Keratinocyte (primary cell): ENCODE data around the gene SEC14L1. TPM values are rescaled to one million over a fixed set of nuclear protein-coding genes. Genes with fewer than 3 reads are reported as not detected.

ENCODE experiments used
- DNase-seq: peaks from one replicate; pipeline ENCODE4 v3.0.0-alpha.2; 2011; ENCODE audit warnings: low read depth, missing footprints, low spot score
- FAIRE-seq: peaks from 2 replicates; lab custom pipeline; 2011; peaks lifted over from hg19 to GRCh38; lab: Jason Lieb, UNC
- H2AFZ ChIP-seq: 2 replicates; pipeline ENCODE4 v1.6.0; 2012; ENCODE audit warnings: low read length, control low read depth, inconsistent platforms; ENCODE audit not compliant: control insufficient read depth
- H3K27ac ChIP-seq: 2 replicates; pipeline ENCODE4 v1.5.1; 2011; ENCODE audit warnings: low read length; ENCODE audit not compliant: control insufficient read depth, insufficient read depth
- H3K27me3 ChIP-seq: 3 replicates; pipeline ENCODE4 v1.6.0; 2011; ENCODE audit warnings: low read length; ENCODE audit not compliant: control insufficient read depth, insufficient read depth; ENCODE audit errors: extremely low read depth
- H3K36me3 ChIP-seq, 2 experiments: 2 replicates in 1 of 2; 3 replicates in 1 of 2; pipeline ENCODE4 v1.5.1; 2011; ENCODE audit warnings: low read length in 2 of 2, mild to moderate bottlenecking in 1 of 2; ENCODE audit not compliant: control insufficient read depth in 2 of 2, insufficient read depth in 2 of 2; ENCODE audit errors: extremely low read depth in 1 of 2
- H3K4me1 ChIP-seq: 3 replicates; pipeline ENCODE4 v1.5.1; 2011; ENCODE audit warnings: low read length; ENCODE audit not compliant: control insufficient read depth, insufficient read depth; ENCODE audit errors: extremely low read depth
- H3K4me2 ChIP-seq: 3 replicates; pipeline ENCODE4 v1.6.0; 2011; ENCODE audit warnings: low read depth, low read length; ENCODE audit not compliant: control insufficient read depth, insufficient read depth; ENCODE audit errors: extremely low read depth
- H3K4me3 ChIP-seq, 3 experiments: fragments of 200-600 bp in 1 of 3; sonication (generic) in 1 of 3; 2 replicates in 2 of 3; 3 replicates in 1 of 3; pipeline ENCODE4 v1.5.1; 2011 to 2016; ENCODE audit warnings: low read length in 3 of 3, mild to moderate bottlenecking in 3 of 3, control low read depth in 2 of 3, inconsistent platforms in 1 of 3, low read depth in 1 of 3, mixed read lengths in 1 of 3, mixed run types in 1 of 3, moderate library complexity in 1 of 3; ENCODE audit not compliant: control insufficient read depth in 2 of 3, insufficient read depth in 2 of 3; ENCODE audit errors: extremely low read depth in 1 of 3
- H3K79me2 ChIP-seq: 2 replicates; pipeline ENCODE4 v1.6.0; 2012; ENCODE audit warnings: low read length; ENCODE audit not compliant: control insufficient read depth, insufficient read depth
- H3K9ac ChIP-seq: 3 replicates; pipeline ENCODE4 v1.6.0; 2011; ENCODE audit warnings: low read length; ENCODE audit not compliant: control insufficient read depth, insufficient read depth; ENCODE audit errors: extremely low read depth
- H3K9me1 ChIP-seq: 3 replicates; pipeline ENCODE4 v1.6.0; 2011; ENCODE audit warnings: low read length; ENCODE audit not compliant: control insufficient read depth, insufficient read depth; ENCODE audit errors: extremely low read depth
- H3K9me3 ChIP-seq: 2 replicates; pipeline ENCODE4 v1.5.1; 2012; ENCODE audit warnings: low read depth, low read length; ENCODE audit not compliant: control insufficient read depth
- H4K20me1 ChIP-seq: 3 replicates; pipeline ENCODE4 v1.6.0; 2011; ENCODE audit warnings: low read length; ENCODE audit not compliant: control insufficient read depth, insufficient read depth; ENCODE audit errors: extremely low read depth
- CTCF ChIP-seq, 3 experiments: IDR thresholded peaks in 1 of 3; conservative IDR thresholded peaks in 1 of 3; optimal IDR thresholded peaks in 1 of 3; 2 replicates in 2 of 3; 3 replicates in 1 of 3; pipeline versions ENCODE3 to v1.5.1; 2011; ENCODE audit warnings: low read length in 3 of 3, mild to moderate bottlenecking in 3 of 3, moderate library complexity in 2 of 3, control low read depth in 1 of 3, inconsistent platforms in 1 of 3; ENCODE audit not compliant: insufficient read depth in 2 of 3; ENCODE audit errors: extremely low read depth in 1 of 3
- EZH2 ChIP-seq: IDR thresholded peaks from one replicate; pipeline ENCODE4 v1.6.1; 2012; ENCODE audit warnings: inconsistent platforms, mild to moderate bottlenecking, low read length, moderate library complexity
- dilution Hi-C: fragments of 300-500 bp; cut with MboI; formaldehyde crosslinking; loops from one replicate; pipeline ENCODE4 v1.7.0; 2020; ENCODE audit warnings: low sequenced_read_pairs; ENCODE audit not compliant: extremely low pct_ligation_motif_present
- polyA plus RNA-seq, 5 experiments: library from polyadenylated mRNA; depleted of rRNA in 3 of 5; stranded (reverse) in 3 of 5; stranded (forward) in 1 of 5; unstranded in 1 of 5; fragments of >200 nt; gene quantifications; 1 replicate in 1 of 5; 2 replicates in 3 of 5; 3 replicates in 1 of 5; pipeline versions ENCODE4 v1.2.1 to v1.2.3, GENCODE V29; 2011 to 2012; ENCODE audit warnings: missing spikeins in 2 of 5, low read depth in 1 of 5, low replicate concordance in 1 of 5

SEC14L1 gene
- polyA plus RNA-seq, 1 donor (not counting 4 experiments of a cell fraction or from before 2014, with no cell fraction given), result 35.6 TPM

- TF ChIP-seq EZH2 (no peak), CTCF (optimal IDR thresholded peaks at IDR 0.05 in 1 of 3, IDR thresholded peaks at IDR 0.05 in 1 of 3, conservative IDR thresholded peaks at IDR 0.05 in 1 of 3; ENCODE audit: extremely low read depth in 1 of 3, insufficient read depth in 2 of 3, low read length in 3 of 3) (no peak)
- Histone ChIP-seq H3K4me3 (no peak overlapping the region), H4K20me1 (peaks cover 10% of the 10 kb centered on the region), H3K4me2 (no peak overlapping the region), H3K27ac (no peak overlapping the region), H3K36me3 (peaks cover 13% of the 10 kb centered on the region in 2 experiments), H3K9me3 (peaks cover 15% of the 10 kb centered on the region), H3K27me3 (no peaks in the 10 kb centered on the region), H2AFZ (no peak overlapping the region), H3K9ac (no peak overlapping the region), H3K4me1 (no peaks in the 10 kb centered on the region), H3K9me1 (no peaks in the 10 kb centered on the region), H3K79me2 (peaks cover 86% of the 10 kb centered on the region)
- DNase-seq (no peak), FAIRE-seq (no peak)
- dilution Hi-C loops, result no loop called here
These were observed 36.4 kb downstream of the SEC14L1 start for GRCh38 chr17:77177002-77177741.

GRCh38 chr17:77178050-77178449 lies 37.3 kb downstream of the SEC14L1 start:
- H3K9me3 ChIP-seq, result peaks cover 15% of the 10 kb centered on the region
- H3K4me2 ChIP-seq, result no peak overlapping the region
- no peak overlapping the region for H3K4me3 ChIP-seq
- peaks cover 10% of the 10 kb centered on the region for H4K20me1 ChIP-seq
- no peaks in the 10 kb centered on the region for H3K4me1 ChIP-seq
- peaks cover 13% of the 10 kb centered on the region in 2 experiments for H3K36me3 ChIP-seq
- no peak for FAIRE-seq
- no peak overlapping the region for H2AFZ ChIP-seq
- dilution Hi-C loops, result no loop called here
- no peaks in the 10 kb centered on the region for H3K27me3 ChIP-seq
- H3K9me1 ChIP-seq, result no peaks in the 10 kb centered on the region
- TF ChIP-seq CTCF (optimal IDR thresholded peaks at IDR 0.05 in 1 of 3, IDR thresholded peaks at IDR 0.05 in 1 of 3, conservative IDR thresholded peaks at IDR 0.05 in 1 of 3; ENCODE audit: extremely low read depth in 1 of 3, insufficient read depth in 2 of 3, low read length in 3 of 3) (no peak), EZH2 (no peak)
- H3K9ac ChIP-seq, result no peak overlapping the region
- peaks cover 86% of the 10 kb centered on the region for H3K79me2 ChIP-seq
- DNase-seq, result no peak
- no peak overlapping the region for H3K27ac ChIP-seq
